SK-N-SH treated with all-trans-retinoic acid at 6 μM for 48 hours (cell line): ENCODE results near the gene NACAD.

Experiments
- ATAC-seq: fragments of 200-7000 bp; cut with Tn5 transposase; 3 replicates; pipeline ENCODE4 v1.9.1; 2020; ENCODE audit warnings: mild to moderate bottlenecking, moderate library complexity
- ARNTL ChIP-seq: fragments of 450-650 bp; formaldehyde crosslinking; IDR thresholded peaks from 2 replicates; pipeline ENCODE4 v1.5.0; 2020; ENCODE audit warnings: low read depth, mild to moderate bottlenecking, moderate library complexity, borderline replicate concordance
- BACH2 ChIP-seq: fragments of 250-450 bp; sonication (Bioruptor Pico); IDR thresholded peaks from 2 replicates; pipeline ENCODE4 v1.9.0; 2021; ENCODE audit warnings: mild to moderate bottlenecking, borderline replicate concordance
- CSDC2 ChIP-seq: fragments of 250-450 bp; sonication (Bioruptor Pico); IDR thresholded peaks from 2 replicates; pipeline ENCODE4 v1.5.0; 2020; ENCODE audit warnings: mild to moderate bottlenecking, moderate library complexity
- ESRRG ChIP-seq: fragments of 250-450 bp; sonication (Bioruptor Pico); IDR thresholded peaks from 2 replicates; pipeline ENCODE4 v1.6.1; 2021; ENCODE audit warnings: mild to moderate bottlenecking
- GLIS3 ChIP-seq: fragments of 250-450 bp; sonication (Bioruptor Pico); IDR thresholded peaks from 2 replicates; pipeline ENCODE4 v1.5.0; 2020; ENCODE audit warnings: mild to moderate bottlenecking, moderate library complexity
- ISL1 ChIP-seq: fragments of 250-450 bp; sonication (Bioruptor Pico); IDR thresholded peaks from 2 replicates; pipeline ENCODE4 v2.1.2; 2022; ENCODE audit warnings: mild to moderate bottlenecking, moderate library complexity
- OSR1 ChIP-seq: fragments of 250-450 bp; sonication (Bioruptor Pico); IDR thresholded peaks from 2 replicates; pipeline ENCODE4 v1.8.0; 2022; ENCODE audit warnings: moderate library complexity, mild to moderate bottlenecking, inconsistent platforms
- POU6F1 ChIP-seq: fragments of 250-450 bp; sonication (Bioruptor Pico); IDR thresholded peaks from 2 replicates; pipeline ENCODE4 v1.8.0; 2021; ENCODE audit warnings: low read depth, mild to moderate bottlenecking, moderate library complexity, borderline replicate concordance
- PPARA ChIP-seq: fragments of 250-450 bp; sonication (Bioruptor Pico); IDR thresholded peaks from 2 replicates; pipeline ENCODE4 v1.5.0; 2020; ENCODE audit warnings: mild to moderate bottlenecking, borderline replicate concordance
- RARB ChIP-seq: fragments of 250-450 bp; sonication (Bioruptor Pico); IDR thresholded peaks from 2 replicates; pipeline ENCODE4 v1.8.0; 2021; ENCODE audit warnings: mild to moderate bottlenecking, moderate library complexity
- SNAI2 ChIP-seq: fragments of 250-450 bp; sonication (Bioruptor Pico); IDR thresholded peaks from 2 replicates; pipeline ENCODE4 v1.5.0; 2020; ENCODE audit warnings: mild to moderate bottlenecking, moderate library complexity
- TOX ChIP-seq: fragments of 250-450 bp; sonication (Bioruptor Pico); IDR thresholded peaks from 2 replicates; pipeline ENCODE4 v1.8.0; 2021; ENCODE audit warnings: mild to moderate bottlenecking, moderate library complexity, borderline replicate concordance
- TSHZ2 ChIP-seq: fragments of 250-450 bp; sonication (Bioruptor Pico); IDR thresholded peaks from 2 replicates; pipeline ENCODE4 v1.5.0; 2020; ENCODE audit warnings: mild to moderate bottlenecking, moderate library complexity
- ZC3H10 ChIP-seq: fragments of 250-450 bp; sonication (Bioruptor Pico); IDR thresholded peaks from 2 replicates; pipeline ENCODE4 v1.5.1; 2021; ENCODE audit warnings: mild to moderate bottlenecking, moderate library complexity
- ZFP3 ChIP-seq: fragments of 250-450 bp; sonication (Bioruptor Pico); IDR thresholded peaks from 2 replicates; pipeline ENCODE4 v1.5.0; 2020; ENCODE audit warnings: mild to moderate bottlenecking, moderate library complexity
- ZFP30 ChIP-seq: fragments of 450-650 bp; formaldehyde crosslinking; IDR thresholded peaks from 2 replicates; pipeline ENCODE4 v1.5.0; 2022; ENCODE audit warnings: mild to moderate bottlenecking, moderate library complexity
- ZNF70 ChIP-seq: fragments of 450-650 bp; formaldehyde crosslinking; IDR thresholded peaks from 2 replicates; pipeline ENCODE4 v1.5.0; 2020; ENCODE audit warnings: mild to moderate bottlenecking, moderate library complexity
- ZNF8 ChIP-seq: fragments of 450-650 bp; formaldehyde crosslinking; IDR thresholded peaks from 2 replicates; pipeline ENCODE4 v1.5.0; 2020; ENCODE audit warnings: mild to moderate bottlenecking, moderate library complexity
- TF ChIP-seq, protein P1 (sequence below): fragments of 250-450 bp; sonication (Bioruptor Pico); IDR thresholded peaks from 2 replicates; pipeline ENCODE4 v1.8.0; 2020; ENCODE audit warnings: mild to moderate bottlenecking, moderate library complexity, borderline replicate concordance
- TF ChIP-seq, protein P2 (sequence below): fragments of 250-450 bp; sonication (Bioruptor Pico); IDR thresholded peaks from 2 replicates; pipeline ENCODE4 v1.5.1; 2021; ENCODE audit warnings: mild to moderate bottlenecking, moderate library complexity
- TF ChIP-seq, protein P3 (sequence below): fragments of 250-450 bp; sonication (Bioruptor Pico); IDR thresholded peaks from 2 replicates; pipeline ENCODE4 v1.5.1; 2020; ENCODE audit warnings: low read depth, mild to moderate bottlenecking, moderate library complexity

The NACAD gene

GRCh38 chr7:45070254-45070642 is 18.5 kb downstream of the NACAD start (continued):
- no peak for TF ChIP-seq TSHZ2 (CRISPR knock-in tag)

DNA sequence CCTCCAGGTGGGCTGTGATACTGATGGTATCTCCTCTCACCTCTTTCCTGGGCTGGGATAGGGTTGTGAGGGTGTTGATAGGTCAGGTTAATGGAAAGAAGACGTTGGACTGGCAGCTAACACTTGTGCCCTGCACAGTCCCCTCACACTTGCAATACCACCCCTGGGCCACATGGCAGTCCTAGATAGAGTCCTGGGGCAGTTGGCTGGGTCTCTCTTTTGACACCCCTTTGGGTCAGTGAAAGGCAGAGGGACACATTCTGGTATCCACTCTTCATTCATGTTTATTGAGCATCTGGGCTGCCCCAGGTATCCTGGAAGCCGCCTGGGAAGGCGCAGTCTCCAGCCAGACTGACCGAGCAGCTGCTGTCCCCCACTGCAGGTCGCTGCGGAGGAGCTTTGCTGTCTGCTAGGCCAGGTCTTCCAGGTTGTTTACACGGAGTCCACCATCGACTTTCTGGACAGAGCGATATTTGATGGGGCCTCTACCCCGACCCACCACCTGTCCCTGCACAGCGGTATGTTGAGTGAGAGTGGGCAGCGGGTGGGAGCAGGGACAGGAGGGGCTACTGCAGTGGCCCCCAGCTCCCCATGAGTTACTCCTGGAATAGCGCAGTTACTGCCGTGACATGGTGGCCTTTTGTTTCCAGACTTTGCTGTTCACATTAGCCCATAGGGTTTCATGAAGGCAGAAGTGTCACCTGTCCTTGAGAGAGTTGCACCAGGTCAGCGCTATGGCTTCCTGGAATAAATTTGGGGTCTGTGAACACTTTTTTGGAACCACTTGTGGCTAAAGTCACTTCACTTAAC is 19.1 kb downstream of the NACAD start:
- no peak for ATAC-seq
- TF ChIP-seq, protein P1, sequence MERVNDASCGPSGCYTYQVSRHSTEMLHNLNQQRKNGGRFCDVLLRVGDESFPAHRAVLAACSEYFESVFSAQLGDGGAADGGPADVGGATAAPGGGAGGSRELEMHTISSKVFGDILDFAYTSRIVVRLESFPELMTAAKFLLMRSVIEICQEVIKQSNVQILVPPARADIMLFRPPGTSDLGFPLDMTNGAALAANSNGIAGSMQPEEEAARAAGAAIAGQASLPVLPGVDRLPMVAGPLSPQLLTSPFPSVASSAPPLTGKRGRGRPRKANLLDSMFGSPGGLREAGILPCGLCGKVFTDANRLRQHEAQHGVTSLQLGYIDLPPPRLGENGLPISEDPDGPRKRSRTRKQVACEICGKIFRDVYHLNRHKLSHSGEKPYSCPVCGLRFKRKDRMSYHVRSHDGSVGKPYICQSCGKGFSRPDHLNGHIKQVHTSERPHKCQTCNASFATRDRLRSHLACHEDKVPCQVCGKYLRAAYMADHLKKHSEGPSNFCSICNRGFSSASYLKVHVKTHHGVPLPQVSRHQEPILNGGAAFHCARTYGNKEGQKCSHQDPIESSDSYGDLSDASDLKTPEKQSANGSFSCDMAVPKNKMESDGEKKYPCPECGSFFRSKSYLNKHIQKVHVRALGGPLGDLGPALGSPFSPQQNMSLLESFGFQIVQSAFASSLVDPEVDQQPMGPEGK (CRISPR knock-in tag), result no peak
- no peak for TF ChIP-seq TOX (CRISPR knock-in tag)
- TF ChIP-seq RARB, result no peak
- no peak for TF ChIP-seq ZNF8
- TF ChIP-seq ZFP30 (CRISPR knock-in tag), result no peak

DNA sequence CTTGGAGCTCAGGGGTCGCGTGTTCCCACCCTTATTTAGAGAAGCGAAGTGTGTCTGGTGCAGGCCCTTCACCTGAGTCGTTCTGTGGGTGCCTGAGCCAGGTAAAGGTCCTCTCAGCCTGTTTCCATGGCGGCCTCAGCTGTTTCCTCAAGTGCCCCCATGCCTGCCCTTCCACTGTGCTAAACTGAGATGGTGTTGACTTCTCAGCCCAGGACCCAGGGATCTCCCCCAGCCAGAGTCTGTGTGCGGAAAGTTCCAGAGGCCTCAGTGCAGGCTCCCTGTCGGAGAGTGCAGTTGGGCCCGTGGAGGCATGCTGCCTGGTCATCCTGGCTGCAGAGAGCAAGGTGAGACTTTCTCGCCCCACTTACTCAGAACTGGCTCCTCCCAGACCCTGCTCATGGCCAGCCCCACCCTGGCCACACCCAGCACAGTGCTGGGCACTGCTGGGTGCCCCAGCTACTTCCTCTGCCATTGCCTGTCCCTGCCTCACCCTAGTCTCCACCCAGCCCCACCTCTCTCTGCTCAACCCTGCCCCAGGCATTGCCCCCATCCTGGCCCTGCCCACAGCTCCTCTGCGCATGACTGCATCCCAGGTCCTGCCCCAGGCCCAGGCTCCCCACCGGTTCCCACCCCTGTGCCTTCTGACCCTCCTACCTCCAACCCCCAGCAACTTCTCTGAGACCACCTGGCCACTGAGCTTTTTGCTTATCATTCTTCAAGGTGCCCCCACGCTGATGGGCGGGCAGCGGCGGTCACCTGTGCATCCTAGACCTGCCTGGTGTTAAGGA is 20.3 kb downstream of the NACAD start:
- ATAC-seq, result no peak
- TF ChIP-seq ARNTL (CRISPR knock-in tag) (no peak), ZC3H10 (CRISPR knock-in tag) (no peak), TOX (CRISPR knock-in tag) (no peak), TSHZ2 (CRISPR knock-in tag) (no peak), PPARA (no peak), BACH2 (CRISPR knock-in tag) (no peak), GLIS3 (no peak), ZNF8 (no peak), POU6F1 (CRISPR knock-in tag) (no peak), ZFP3 (CRISPR knock-in tag) (no peak), ISL1 (CRISPR knock-in tag) (no peak), CSDC2 (CRISPR knock-in tag) (no peak), OSR1 (no peak), RARB (no peak), ESRRG (CRISPR knock-in tag) (no peak), SNAI2 (CRISPR knock-in tag) (no peak), ZNF70 (CRISPR knock-in tag) (no peak)
- TF ChIP-seq, protein P2, sequence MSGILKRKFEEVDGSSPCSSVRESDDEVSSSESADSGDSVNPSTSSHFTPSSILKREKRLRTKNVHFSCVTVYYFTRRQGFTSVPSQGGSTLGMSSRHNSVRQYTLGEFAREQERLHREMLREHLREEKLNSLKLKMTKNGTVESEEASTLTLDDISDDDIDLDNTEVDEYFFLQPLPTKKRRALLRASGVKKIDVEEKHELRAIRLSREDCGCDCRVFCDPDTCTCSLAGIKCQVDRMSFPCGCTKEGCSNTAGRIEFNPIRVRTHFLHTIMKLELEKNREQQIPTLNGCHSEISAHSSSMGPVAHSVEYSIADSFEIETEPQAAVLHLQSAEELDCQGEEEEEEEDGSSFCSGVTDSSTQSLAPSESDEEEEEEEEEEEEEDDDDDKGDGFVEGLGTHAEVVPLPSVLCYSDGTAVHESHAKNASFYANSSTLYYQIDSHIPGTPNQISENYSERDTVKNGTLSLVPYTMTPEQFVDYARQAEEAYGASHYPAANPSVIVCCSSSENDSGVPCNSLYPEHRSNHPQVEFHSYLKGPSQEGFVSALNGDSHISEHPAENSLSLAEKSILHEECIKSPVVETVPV (CRISPR knock-in tag), result no peak
- TF ChIP-seq, protein P1 (CRISPR knock-in tag), result no peak
- TF ChIP-seq, protein P3, sequence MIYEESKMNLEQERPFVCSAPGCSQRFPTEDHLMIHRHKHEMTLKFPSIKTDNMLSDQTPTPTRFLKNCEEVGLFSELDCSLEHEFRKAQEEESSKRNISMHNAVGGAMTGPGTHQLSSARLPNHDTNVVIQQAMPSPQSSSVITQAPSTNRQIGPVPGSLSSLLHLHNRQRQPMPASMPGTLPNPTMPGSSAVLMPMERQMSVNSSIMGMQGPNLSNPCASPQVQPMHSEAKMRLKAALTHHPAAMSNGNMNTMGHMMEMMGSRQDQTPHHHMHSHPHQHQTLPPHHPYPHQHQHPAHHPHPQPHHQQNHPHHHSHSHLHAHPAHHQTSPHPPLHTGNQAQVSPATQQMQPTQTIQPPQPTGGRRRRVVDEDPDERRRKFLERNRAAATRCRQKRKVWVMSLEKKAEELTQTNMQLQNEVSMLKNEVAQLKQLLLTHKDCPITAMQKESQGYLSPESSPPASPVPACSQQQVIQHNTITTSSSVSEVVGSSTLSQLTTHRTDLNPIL (CRISPR knock-in tag), result no peak
